ENCODE results near the gene SFN.

SFN gene

DNA sequence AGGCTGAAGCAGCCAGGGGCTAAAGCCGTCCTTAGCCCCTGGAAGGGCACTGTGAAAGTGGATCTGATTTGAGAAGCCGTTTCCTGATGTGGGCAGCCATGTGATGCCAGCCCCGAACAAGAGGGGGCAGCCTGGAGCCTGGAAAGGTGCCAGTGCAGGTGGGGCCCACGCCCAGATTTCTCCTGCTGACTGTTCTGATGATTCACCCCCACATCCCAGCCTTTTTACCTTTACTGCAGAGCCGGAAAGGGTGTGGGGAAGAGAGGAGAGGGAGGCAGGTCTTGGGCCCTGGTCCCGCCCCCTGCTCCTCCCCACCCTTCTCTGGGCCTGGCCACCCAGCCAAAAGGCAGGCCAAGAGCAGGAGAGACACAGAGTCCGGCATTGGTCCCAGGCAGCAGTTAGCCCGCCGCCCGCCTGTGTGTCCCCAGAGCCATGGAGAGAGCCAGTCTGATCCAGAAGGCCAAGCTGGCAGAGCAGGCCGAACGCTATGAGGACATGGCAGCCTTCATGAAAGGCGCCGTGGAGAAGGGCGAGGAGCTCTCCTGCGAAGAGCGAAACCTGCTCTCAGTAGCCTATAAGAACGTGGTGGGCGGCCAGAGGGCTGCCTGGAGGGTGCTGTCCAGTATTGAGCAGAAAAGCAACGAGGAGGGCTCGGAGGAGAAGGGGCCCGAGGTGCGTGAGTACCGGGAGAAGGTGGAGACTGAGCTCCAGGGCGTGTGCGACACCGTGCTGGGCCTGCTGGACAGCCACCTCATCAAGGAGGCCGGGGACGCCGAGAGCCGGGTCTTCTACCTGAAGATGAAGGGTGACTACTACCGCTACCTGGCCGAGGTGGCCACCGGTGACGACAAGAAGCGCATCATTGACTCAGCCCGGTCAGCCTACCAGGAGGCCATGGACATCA is at the start of gene SFN:
SFN (plus strand) TSS at position 369 of the 904 bp plus-strand sequence; CDS start at position 433, 64 bp downstream.
- Histone ChIP-seq H3K27ac (peak within 1 kb of the TSS in 1 of 2 donors; percentile 100), H3K4me3 (peak within 1 kb of the TSS; percentile 78)
- TF ChIP-seq, protein P1, sequence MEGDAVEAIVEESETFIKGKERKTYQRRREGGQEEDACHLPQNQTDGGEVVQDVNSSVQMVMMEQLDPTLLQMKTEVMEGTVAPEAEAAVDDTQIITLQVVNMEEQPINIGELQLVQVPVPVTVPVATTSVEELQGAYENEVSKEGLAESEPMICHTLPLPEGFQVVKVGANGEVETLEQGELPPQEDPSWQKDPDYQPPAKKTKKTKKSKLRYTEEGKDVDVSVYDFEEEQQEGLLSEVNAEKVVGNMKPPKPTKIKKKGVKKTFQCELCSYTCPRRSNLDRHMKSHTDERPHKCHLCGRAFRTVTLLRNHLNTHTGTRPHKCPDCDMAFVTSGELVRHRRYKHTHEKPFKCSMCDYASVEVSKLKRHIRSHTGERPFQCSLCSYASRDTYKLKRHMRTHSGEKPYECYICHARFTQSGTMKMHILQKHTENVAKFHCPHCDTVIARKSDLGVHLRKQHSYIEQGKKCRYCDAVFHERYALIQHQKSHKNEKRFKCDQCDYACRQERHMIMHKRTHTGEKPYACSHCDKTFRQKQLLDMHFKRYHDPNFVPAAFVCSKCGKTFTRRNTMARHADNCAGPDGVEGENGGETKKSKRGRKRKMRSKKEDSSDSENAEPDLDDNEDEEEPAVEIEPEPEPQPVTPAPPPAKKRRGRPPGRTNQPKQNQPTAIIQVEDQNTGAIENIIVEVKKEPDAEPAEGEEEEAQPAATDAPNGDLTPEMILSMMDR (IDR thresholded peaks at IDR 0.05) = no peak
- DNase-seq (ENCODE audit: low spot score) = no peak

DNA sequence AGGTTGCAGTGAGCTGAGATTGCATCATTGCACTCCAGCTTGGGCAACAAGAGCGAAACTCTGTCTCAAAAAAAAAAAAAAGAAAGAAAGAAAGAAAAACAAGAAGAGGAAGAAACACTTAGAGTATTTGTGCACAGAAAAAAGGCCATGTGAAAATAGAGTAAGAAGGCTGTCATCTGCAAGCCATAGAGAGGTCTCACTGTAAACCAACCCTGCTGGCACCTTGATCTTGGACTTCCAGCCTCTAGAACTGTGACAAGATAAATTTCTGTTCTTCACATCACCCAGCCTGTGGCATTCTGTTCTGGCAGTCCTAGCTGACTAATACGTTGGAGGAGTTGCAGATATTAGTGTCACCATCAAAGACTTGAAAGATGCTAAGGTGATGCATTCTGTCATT is 48.6 kb upstream of the SFN start:
- Histone ChIP-seq H3K4me3 (no peak overlapping the region), H3K27ac (no peak overlapping the region)
- DNase-seq (ENCODE audit: low spot score) = no peak
- TF ChIP-seq, protein P1 (IDR thresholded peaks at IDR 0.05) = no peak

DNA sequence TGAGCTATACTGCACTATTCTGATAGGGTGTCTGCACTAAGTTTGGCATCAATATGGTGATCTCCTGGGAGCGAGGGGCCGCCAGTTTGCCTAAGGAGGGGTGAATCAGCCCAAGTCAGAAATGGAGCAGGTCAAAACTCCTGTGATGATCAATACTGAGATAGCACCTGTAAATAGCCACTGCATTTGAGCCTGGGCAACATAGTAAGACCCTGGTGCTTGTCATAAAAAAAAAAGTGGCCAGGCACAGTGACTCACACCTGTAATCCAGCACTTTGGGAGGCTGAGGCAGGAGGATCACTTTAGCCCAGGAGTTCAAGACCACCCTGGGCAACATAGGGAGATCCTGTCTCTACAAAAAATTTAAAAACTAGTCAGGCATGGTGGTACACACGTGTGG is 48.1 kb upstream of the SFN start:
- no peak overlapping the region for H3K27ac ChIP-seq
- H3K4me3 ChIP-seq = no peak overlapping the region
- no peak for DNase-seq (ENCODE audit: low spot score)
- TF ChIP-seq, protein P1 (IDR thresholded peaks at IDR 0.05) = no peak

DNA sequence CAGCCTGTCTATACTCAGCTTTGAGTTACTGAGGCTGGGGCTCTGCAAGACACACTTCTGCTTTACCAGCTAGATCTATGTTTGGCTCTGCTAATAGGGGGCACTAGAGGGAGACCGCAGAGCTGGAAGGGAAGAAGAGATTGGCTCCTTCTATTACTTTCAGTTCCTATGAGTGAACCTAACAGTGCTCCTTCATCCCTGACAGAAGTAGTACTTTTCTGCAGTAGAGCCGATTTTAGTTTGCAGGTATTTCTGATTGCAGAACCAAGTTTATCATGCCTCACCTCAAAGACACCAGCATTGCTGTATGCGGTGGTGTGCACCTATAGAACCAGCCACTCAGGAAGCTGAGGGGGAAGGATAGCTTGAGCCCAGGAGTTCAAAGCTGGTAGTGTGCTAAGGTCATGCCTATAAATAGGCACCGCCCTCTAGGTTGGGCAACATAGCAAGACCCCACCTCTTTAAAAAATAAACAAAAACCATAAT is 42.1 kb upstream of the SFN start:
- no peak for DNase-seq (ENCODE audit: low spot score)
- TF ChIP-seq, protein P1 (IDR thresholded peaks at IDR 0.05) = no peak
- H3K4me3 ChIP-seq = no peak overlapping the region
- H3K27ac ChIP-seq = no peak overlapping the region

DNA sequence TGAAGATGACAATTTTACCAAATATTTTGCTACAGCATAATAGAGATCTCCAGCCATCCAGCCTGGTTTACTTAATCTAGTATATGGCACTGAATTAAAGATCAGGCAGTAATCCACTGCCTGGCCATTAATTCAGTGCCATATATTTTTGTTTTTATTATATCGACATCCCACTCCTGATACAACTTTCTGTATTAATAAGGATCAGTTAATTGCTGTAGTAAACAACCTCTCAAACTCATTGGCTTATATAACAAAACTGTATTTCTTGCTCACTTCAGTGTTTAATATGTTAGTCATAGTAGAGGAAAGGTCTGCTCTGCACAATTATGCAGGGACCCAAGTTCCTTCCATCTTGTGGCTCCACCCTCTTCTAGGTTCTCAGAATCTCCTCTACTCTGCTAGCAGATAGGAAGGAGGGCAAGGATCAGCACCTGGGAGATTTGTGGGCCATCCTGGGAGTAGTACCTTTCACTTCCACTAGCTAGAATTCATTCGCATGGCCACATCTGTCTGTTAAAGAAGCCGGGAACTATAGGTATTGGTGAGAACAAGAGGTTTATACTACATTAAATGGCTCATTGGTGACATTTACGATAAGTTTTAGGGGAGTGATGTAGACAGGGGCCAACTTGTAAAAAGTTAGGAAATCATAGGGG is 40.1 kb upstream of the SFN start:
- TF ChIP-seq, protein P1 (IDR thresholded peaks at IDR 0.05) = no peak
- no peak for DNase-seq (ENCODE audit: low spot score)
- no peak overlapping the region for H3K4me3 ChIP-seq
- H3K27ac ChIP-seq = no peak overlapping the region

DNA sequence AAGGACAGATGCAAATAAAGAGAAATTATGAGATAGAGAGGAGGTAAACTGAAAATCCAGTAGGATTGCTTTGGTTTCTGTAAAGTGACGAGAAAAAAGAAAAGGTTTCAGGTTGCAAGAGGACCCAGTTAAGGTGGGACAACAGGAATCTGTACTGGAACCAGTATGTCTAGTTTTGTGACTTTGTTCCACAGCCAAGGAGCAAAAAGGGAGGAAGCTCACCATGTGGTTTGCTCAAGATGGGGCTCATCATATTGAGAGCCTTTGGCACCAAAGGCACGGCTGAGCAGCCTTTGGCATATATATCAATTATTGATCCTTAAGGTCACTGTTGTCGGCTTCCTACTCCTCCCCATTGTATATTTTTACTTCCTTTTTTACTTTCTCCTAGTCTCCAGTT is 38.2 kb upstream of the SFN start:
- H3K27ac ChIP-seq = no peak overlapping the region
- H3K4me3 ChIP-seq = no peak overlapping the region
- TF ChIP-seq, protein P1 (IDR thresholded peaks at IDR 0.05) = no peak
- DNase-seq (ENCODE audit: low spot score) = no peak

Measured in coronary artery (tissue), 2 donors.